Activated B cell treated with CpG ODN at 0.5 μM for 24 hours (primary cell): ENCODE measurements around the gene CUX1. TPM values are rescaled to one million over a fixed set of nuclear protein-coding genes. Genes with fewer than 3 reads are reported as not detected.

Source experiments
- ATAC-seq: fragments of 200-7000 bp; cut with Tn5 transposase; one replicate; pipeline ENCODE4 v1.10.0; 2021; ENCODE audit warnings: low read depth, mild to moderate bottlenecking, moderate library complexity
- CTCF ChIA-PET: fragments of 350-600 bp; sonication (Branson Sonifier 250); formaldehyde crosslinking; loops from one replicate; lab custom pipeline; 2021; ENCODE audit warnings: antibody characterized with exemption; lab: Charles Lee
- POLR2A ChIA-PET: fragments of 350-600 bp; sonication (Branson Sonifier 250); formaldehyde crosslinking; loops from one replicate; lab custom pipeline; 2021; ENCODE audit warnings: antibody characterized with exemption; lab: Charles Lee
- DNase-seq: peaks from one replicate; pipeline ENCODE4 v3.0.0; 2022
- H3K27ac Mint-ChIP-seq: one replicate; pipeline ENCODE4 v1.8.0; 2020; ENCODE audit warnings: mixed read lengths
- H3K27me3 Mint-ChIP-seq: one replicate; pipeline ENCODE4 v1.8.0; 2021; ENCODE audit warnings: mixed read lengths
- H3K36me3 Mint-ChIP-seq: one replicate; pipeline ENCODE4 v1.8.0; 2021; ENCODE audit warnings: low read depth, mixed read lengths
- H3K4me1 Mint-ChIP-seq: one replicate; pipeline ENCODE4 v1.8.0; 2021; ENCODE audit warnings: mixed read lengths
- H3K4me3 Mint-ChIP-seq: one replicate; pipeline ENCODE4 v1.8.0; 2020; ENCODE audit warnings: mild to moderate bottlenecking, mixed read lengths
- H3K9me3 Mint-ChIP-seq: one replicate; pipeline ENCODE4 v1.8.0; 2020; ENCODE audit warnings: mixed read lengths
- CTCF ChIP-seq: fragments of 200-600 bp; IDR thresholded peaks from one replicate; pipeline ENCODE4 v1.8.0; 2022; ENCODE audit warnings: antibody characterized with exemption, mild to moderate bottlenecking
- intact Hi-C: fragments of 100-400 bp; cut with micrococcal nuclease; formaldehyde crosslinking; loops from one replicate; pipeline ENCODE4 v1.15.1; 2024
- total RNA-seq: library from RNA; stranded (reverse); gene quantifications from 2 replicates; pipeline ENCODE4 v1.2.3, GENCODE V29; 2022

CUX1 gene
- total RNA-seq, 1 donor from 2014 or later, result 61.7 TPM

GRCh38 chr7:102248456-102249395, 431.3 kb downstream of the CUX1 start:
- Mint-ChIP-seq H3K4me1 (peaks cover 6% of the 10 kb centered on the region), H3K36me3 (peaks cover 23% of the 10 kb centered on the region), H3K27ac (no peak overlapping the region), H3K9me3 (no peaks in the 10 kb centered on the region), H3K4me3 (no peak overlapping the region), H3K27me3 (no peaks in the 10 kb centered on the region)
- TF ChIP-seq CTCF, result no peak
- no peak for ATAC-seq
- CTCF ChIA-PET, result no interaction called here
- POLR2A ChIA-PET, result no interaction called here
- intact Hi-C loops, result no loop called here
- DNase-seq, result no peak

GRCh38 chr7:102251531-102252365, 434.3 kb downstream of the CUX1 start:
- ATAC-seq, result no peak
- DNase-seq, result no peak
- POLR2A ChIA-PET, result no interaction called here
- H3K4me1 Mint-ChIP-seq, result peaks cover 6% of the 10 kb centered on the region
- no peak overlapping the region for H3K4me3 Mint-ChIP-seq
- no peak for TF ChIP-seq CTCF
- H3K9me3 Mint-ChIP-seq, result no peaks in the 10 kb centered on the region
- no peaks in the 10 kb centered on the region for H3K27me3 Mint-ChIP-seq
- CTCF ChIA-PET, result interaction anchor here (1.3 kb wide), 1 partner anchor 709 kb away, joined by 3 read pairs; no protein-coding TSS in a partner anchor
- peaks cover 17% of the 10 kb centered on the region for H3K36me3 Mint-ChIP-seq
- intact Hi-C loops, result no loop called here
- no peak overlapping the region for H3K27ac Mint-ChIP-seq

GRCh38 chr7:102252366-102252982, 435.0 kb downstream of the CUX1 start:
- Mint-ChIP-seq H3K9me3 (no peaks in the 10 kb centered on the region), H3K4me1 (peaks cover 6% of the 10 kb centered on the region), H3K27ac (no peak overlapping the region), H3K4me3 (no peak overlapping the region), H3K36me3 (peaks cover 14% of the 10 kb centered on the region), H3K27me3 (no peaks in the 10 kb centered on the region)
- ChIA-PET CTCF (interaction anchor here (1.3 kb wide), 1 partner anchor 709 kb away, joined by 3 read pairs; no protein-coding TSS in a partner anchor), POLR2A (no interaction called here)
- ATAC-seq, result no peak
- no peak for DNase-seq
- no peak for TF ChIP-seq CTCF
- intact Hi-C loops, result no loop called here

GRCh38 chr7:102253066-102253972, 435.9 kb downstream of the CUX1 start:
- no peak overlapping the region for H3K27ac Mint-ChIP-seq
- intact Hi-C loops, result no loop called here
- TF ChIP-seq CTCF, result no peak
- H3K9me3 Mint-ChIP-seq, result no peaks in the 10 kb centered on the region
- ChIA-PET POLR2A (no interaction called here), CTCF (interaction anchor here (1.3 kb wide), 1 partner anchor 710 kb away, joined by 3 read pairs; no protein-coding TSS in a partner anchor)
- no peak overlapping the region for H3K4me3 Mint-ChIP-seq
- no peaks in the 10 kb centered on the region for H3K27me3 Mint-ChIP-seq
- ATAC-seq (no peak), DNase-seq (no peak)
- peaks cover 6% of the 10 kb centered on the region for H3K4me1 Mint-ChIP-seq
- H3K36me3 Mint-ChIP-seq, result peaks cover 13% of the 10 kb centered on the region
